GM19395 (cell line): ENCODE results near the gene CDKAL1.

Experiments used
- ATAC-seq: cut with Tn5 transposase; IDR thresholded peaks from one replicate; pipeline ENCODE4 v1.9.1; 2021; ENCODE audit warnings: mild to moderate bottlenecking, moderate library complexity; ENCODE audit not compliant: unreplicated experiment

CDKAL1 gene

DNA sequence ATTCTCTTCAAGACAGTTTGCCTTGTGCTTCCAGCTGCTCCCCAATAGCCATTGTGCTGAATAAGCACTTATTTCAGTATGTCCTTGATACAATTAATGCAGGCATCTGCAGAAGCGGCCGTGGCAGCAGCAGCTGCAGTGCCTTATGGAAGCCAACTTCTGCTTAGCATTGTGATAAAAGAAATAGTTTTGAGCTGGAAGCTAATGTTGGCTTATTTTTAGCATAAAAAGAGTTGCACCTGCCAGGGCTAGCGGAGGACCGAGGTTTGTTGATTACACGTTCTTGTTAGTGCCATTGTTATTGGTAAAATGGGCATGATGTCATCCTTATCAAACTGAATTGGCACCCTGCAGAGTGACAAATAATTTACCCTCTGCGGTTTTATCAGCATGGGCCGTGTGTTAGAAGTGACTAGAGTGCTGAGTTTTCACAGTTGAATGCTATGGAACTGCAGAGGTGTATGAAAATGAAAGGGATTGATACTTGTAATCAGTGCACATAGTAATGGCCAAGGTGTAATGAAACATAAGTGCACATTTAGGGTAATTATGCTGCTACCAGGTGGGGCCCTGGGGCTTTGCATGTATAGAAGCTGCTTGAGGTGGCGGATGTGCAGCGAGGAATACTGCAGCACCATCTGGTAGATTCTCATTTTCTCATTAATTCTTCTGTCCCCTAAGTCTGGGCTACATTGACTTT is 334.3 kb downstream of the CDKAL1 start:
- no peak for ATAC-seq

DNA sequence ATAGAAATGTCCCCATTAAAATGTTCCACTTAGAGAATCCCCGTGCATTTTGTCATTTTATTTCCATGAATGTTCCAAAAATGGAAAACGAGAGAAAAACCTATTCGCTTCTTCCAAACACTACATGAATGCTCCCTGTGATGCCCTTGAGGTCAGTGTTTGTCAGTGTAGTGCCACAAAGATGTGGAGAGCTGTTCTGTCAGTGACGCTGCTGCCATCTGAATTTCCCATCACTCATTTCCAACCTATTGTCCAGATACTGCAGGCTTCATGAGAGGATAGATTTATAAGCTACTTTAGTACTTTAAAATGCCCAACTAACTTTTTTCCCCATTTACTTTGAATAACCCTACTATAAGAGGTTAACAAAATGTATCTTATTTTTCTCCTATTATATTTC is 335.8 kb downstream of the CDKAL1 start:
- no peak for ATAC-seq

DNA sequence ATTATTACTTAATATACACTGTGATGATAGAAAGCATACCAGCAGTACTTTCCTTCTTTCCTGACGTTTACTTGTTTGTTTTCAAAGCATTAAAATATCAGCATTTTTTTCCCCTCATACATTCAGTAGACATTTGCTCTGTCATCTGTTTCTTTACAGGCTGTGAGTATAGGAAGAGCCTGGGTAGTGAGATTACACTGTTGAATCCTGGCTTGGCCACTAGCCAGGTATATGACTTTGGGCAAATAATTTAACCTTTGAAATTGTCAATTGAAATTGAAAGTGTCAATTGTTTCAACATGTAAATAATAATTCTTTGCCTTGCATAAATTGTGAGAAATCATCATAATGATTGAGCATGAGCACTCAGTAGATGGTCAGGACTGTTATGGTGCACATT is 336.2 kb downstream of the CDKAL1 start:
- no peak for ATAC-seq

DNA sequence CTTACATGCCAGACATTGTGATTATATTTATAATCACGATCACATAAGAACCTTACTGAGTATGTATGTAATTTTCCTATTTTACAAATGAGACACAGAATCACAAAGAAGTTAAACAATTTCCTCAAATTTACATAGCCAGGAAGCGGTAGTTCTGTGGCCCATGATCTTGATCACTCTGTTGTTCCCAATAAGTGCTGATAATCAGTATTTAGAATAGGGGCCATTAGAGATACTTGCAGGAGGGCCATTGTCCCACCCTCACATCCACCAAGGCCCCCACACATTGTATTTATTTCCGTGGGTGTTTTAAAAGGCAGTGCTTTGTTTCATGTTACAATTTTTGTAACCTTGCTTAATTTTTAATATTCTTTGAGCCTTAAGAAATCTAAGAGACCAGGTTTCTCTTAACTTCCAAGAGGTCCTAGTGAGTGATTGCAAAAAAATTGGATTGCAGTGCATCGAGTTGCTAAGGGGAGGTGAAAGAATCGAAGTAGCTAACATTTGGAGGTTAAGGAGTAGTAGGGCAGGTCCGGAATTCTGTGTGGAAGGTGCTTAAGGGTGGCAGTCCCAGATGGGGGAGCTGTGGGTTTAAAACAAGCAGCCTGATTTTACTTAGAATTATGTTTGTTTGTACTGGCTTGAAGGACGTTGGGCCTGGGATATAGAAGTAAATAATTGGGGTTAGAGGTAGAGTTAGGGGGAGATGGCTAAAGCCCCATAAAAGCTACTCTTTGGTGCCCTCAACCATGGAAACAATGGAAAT is 339.4 kb downstream of the CDKAL1 start:
- ATAC-seq = no peak

DNA sequence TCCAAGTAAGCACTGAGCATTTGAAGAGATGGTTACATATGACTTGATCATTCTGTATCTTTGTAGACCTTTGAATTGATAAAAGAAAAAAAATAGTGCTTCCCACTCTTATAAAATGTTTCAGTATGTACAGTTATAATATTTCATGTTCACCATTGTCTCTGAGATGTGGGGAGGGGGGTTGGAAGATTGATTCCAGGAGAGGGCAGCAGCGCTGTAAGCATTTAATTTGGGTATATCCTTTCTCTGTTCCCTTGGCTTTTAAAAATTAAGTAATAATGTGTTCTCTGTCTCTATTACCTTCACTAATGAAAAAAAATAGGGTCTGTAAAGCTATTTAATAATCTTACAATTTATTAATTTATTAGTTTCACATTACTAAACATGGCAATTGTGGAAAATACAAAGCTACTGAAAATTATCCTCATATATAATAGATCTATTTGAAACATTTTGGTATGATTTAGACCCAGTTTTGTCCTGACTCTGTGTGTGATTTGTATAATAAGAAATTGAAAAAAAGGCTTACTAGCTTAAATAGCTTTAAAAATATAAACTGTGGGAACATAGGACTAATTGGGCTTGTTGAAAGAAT is 341.2 kb downstream of the CDKAL1 start:
- no peak for ATAC-seq

DNA sequence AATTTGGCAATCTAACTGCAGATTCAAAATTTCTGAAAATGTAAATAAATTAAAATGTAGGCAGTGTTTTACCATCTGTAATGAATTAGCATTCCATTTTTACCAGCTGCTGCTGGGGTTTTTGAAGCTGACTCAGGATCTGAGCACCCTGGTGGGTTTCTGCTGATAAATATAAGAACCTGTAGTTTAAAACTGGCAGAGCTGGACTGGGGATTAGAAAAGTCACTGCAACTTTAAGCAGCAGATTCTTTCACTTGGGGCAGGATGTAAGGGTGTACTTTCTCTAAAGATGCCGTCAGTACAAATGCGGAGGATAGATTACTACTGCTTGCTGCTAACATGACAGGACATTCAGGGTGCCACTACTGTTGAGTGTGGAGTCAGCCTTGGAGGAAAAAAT is 341.8 kb downstream of the CDKAL1 start:
- ATAC-seq = no peak

DNA sequence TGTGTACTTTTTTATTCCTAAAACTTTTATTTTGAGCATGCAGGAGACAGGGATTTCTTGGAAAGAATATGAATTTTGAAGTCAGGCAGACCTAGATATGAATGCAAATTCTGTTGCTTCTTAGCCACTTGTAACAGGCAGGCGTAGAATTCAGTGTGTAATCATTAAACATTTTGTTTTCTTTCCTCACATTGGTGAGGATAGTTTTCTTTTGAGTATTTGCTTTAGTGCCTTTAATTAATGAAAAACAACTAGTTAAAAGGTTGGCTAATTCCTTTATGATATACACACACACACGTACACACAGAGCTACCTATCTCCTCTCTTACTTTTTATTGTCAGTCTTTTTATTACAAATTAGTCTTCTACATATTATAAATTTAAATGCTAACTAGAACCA is 342.3 kb downstream of the CDKAL1 start:
- ATAC-seq = no peak

DNA sequence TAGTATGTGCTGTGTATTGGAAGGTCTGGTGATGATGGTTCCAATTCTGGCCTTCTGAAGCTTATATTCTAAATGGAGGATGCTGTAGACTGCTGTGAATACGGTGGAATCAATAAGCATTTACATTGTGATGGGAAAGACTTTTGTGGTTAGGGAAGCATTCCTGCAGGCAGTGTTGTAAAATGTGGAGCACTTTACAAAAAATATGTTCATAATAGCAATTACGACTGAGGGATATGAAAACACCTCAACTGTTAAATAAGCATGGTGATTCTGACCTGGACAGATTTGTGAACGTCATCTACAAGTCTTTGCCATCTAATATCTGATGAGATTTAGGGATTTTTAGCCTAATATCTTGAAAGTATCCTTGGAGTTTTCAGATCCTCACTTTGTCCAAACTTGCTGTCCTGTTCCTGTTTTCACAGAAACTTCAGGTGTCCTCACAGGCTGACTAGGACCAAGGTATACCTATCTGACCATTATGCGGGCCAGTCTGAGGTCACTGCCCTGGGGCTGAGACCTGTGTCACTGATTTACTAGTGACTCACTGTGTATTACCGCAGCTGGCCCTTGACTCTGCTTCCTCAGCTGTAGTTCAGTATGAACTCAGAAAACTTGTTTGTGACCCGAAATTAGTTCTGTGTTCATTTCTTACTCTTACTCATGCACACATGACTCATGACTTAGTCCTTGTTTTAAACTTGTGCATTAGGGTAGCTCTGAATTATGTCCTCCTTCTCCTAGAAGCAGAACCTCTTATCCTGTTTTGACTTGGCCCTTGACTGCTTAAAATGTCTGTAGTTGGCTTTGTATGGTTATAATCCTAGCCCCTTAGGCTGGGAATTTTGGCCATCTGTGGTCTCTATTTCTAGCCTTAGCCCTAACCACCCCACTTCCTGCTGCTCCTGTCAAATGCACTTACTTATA is 343.0 kb downstream of the CDKAL1 start:
- ATAC-seq = peak; percentile 97

DNA sequence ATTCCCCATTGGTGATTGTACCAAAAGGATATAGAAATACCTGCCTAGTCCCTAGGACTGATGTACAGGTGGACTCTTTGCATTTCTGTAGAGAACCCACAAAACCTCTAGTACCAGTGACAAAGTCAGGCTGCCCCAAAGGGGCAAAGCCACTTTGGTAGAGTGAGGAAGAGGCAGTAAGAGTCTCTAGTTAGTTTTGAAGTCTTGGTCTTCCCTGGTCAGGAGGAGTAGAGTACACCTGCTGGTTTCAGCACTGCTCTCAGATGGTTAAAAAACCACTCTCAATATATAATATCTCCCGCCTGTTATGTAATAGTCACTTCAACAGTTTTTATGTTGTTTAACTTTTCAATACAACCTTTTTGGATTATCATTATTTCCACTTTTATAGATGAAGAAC is 344.9 kb downstream of the CDKAL1 start:
- ATAC-seq = no peak

DNA sequence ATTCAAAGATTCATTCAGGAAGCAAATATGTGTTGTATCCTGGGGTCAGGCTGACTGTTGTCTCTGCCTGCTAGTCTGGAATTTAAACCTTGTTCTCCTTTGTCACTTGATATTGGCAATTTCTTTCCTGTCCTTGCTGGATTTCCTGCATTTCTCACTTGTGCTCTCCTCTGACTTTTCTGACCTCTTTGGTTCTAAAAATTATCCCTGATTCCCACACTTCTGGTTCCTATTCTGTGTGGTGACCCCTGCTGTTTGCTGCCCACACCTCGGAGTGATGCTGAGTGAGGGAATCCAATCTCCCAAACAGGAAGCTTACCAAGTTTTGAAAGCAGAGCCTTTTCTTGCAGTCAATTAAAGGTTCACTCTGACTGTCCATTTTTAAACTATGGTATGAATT is 345.3 kb downstream of the CDKAL1 start:
- no peak for ATAC-seq

DNA sequence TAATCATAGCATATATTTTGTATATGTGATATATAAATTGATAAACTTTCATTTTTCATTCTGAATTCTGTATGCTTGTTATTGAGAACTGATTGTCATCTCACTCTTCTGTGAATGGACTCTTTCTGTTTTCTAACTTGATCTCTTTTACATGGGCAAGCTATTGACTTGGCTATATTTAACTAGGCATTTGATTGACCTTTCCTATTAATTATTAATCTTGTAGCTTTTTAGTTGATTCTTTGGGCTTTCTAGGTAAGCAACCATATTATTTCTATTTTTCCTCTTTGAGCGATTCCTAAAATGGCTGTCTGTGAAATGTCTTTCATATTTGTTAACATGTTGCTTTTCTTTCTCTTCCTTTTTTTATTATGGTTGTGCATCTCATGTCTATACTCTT is 347.1 kb downstream of the CDKAL1 start:
- ATAC-seq = no peak

DNA sequence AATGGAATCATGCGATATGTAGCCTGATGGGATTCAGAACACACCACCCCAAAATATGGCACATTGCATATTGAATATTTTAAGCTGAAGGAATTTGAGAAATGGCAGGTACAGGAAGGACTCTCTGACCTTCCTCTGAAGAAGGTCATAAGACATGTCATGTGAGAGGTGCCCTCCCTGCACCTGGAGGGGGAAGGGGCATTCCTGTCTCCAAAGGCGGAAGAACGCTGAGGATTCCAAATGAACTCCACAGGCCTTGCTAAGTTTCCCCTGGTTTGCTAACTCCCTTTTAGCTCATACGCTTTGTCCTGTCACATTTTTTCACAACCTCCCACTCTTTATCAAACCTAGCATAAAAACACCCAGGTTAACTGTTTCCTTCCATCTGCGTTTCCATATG is 347.8 kb downstream of the CDKAL1 start:
- ATAC-seq = no peak

DNA sequence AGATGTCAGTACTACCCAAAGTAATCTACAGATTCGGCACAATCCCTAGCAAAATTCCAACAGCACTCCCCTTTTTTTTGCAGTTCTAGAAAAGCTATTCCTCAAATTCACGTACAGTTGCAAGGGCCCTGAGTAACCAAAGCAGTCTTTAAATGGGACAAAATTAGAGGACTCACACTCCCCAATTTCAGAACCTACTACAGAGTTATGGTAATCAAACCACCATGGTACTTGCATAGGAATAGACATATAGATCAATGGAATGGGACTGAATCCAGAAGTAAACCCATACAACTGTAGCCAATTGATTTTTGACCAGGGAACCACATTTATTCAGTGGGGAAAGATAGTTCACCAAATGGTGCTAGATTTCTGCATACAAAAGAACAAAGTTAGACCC is 350.8 kb downstream of the CDKAL1 start:
- no peak for ATAC-seq

DNA sequence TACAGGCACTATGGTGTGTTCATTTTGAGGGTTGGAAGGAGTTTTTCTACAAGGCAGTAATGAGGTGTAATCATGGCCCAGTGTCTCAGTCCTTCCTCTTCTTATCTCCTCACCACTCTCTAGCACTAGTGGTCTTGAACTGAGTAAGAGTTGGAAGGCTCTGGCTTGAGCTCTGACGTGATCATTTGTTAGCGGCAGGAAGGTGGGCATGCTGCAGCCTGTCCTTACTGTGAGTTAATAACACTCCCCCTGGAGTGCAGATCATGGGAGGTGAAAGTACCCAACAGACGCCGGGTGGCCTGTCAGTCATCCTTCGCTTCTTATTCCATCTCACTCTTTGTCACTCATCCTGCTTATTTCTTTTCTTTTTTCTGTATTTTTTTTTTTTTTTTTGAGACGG is 356.9 kb downstream of the CDKAL1 start:
- no peak for ATAC-seq

DNA sequence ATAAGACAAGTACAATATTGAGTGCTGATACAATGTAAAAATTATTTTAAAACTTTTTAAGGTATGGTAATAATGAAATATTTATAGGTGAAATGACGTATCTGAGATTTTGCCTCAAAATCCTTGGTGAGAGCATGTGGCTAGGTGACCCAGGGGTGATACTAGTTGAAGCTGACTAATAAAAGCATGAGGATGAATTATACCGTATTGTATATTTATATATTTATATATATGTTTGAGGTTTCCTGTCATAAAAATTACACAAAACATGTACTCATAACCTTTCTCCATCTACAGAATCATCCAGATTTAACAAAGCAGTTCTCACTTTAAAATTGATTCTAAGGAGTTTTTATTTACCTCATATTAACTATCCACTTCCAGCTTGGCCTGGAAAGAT is 358.1 kb downstream of the CDKAL1 start:
- ATAC-seq = no peak

DNA sequence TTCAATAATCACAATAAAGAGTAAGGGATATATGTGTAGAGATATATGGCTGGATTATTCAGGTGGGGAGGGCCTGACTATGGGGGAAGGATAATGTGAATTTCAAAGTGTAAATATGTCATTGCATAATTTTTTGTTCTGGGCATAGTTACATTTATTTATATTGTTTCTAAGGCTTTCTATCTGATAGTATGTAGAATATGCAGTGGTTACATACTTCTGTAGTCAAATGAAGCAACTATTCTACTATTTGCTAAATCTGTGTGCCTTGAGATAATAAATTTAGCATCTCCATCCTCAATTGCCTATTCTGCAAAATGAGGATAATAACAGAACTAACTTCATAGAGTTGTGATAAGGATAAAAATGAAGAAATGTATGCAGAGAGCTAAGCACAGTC is 359.2 kb downstream of the CDKAL1 start:
- no peak for ATAC-seq

DNA sequence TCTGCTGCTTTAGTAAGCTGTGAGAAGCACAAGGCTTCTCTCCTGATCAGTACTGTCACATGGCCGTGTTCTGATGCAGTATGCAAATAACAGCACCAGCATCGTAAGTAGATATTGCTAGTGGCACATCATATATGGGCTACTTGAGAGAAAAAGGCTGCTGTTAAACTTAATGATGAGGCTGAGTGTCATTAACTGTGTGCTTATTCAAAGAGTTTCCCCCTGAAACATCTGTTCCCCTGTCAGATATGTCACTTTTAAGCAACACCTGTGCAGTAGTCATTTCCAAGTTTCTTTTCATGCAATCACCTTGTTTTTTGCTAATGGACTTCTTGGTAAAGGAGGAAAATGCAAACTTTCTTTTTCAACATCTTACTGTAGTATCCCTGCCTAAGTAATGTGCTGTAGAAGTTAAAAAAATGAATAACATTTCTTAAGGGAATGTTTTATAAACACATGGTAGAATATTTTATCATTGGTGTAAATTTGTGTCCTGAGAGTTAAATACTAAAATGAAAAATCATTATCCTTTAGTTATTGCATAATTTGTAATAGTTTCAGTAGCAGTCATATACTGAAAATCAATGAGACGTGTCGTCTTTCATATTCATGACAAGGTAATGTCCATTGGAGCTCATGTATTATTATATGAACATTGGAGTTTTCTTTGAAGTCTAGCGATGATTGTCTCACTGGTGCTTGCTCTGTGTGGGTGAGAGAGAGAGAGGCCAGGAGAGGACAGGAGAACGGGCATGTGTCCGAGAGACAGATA is 366.3 kb downstream of the CDKAL1 start:
- ATAC-seq = peak; percentile 91

DNA sequence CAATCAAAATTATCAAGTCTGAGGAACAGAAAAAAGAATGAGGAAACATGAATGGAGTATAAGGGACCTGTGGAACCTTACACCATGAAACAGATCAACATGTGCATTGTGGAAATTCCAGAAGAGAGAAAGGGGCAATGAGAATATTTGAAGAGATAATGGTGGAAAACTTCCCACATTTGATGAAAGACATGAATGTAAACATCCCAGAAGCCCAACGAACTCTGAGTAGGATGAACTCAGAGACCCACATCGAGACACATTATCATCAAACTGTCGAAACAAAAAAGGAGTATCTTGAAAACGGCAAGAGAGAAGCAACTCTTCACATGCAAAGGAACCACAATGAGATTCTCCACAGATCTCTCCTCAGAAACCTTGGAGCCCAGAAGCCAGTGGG is 371.1 kb downstream of the CDKAL1 start:
- no peak for ATAC-seq

DNA sequence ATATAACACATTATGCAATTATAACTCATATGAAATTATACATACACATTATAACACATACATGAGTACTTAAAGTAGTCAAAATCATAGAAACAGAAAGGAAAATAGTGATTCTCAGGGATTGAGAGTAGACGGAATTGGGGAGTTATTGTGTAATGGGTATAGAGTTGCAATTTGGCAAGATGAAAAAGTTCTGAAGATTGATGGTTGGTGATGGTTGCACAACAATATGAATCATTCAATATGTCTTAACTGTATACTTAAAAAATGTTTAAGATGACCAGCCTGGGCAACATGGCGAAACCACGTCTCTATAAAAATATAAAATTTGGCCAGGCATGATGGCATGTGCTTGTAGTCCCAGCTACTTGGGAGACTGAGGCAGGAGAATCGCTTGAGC is 372.7 kb downstream of the CDKAL1 start:
- ATAC-seq = no peak

DNA sequence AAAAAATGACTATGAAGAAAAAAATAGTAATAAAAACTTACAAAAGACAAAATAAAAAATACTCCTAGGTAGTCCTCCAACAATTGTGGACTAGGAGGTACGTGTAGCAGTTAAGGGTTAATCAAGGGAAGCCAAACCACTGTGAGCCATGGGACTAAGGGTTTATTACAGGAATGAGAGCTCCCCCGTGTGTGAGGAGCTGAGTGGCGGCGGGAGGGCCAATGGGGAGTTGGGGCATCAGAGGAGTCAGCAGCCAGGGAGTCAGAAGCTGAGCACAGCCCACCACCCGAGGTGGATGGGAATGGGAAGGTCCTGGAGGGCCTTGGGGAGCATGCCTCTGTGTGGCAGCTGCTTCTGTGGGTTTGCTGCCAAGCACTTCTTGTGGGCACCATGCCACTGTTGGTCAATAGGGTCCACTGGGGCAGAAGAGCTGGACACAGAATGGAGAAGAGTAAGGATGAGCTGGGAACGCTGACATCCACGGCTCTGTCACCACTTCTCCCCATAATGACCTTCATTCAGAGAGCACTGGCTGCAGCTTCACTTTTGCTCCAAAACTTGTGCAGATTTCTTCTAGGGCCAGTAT is 373.3 kb downstream of the CDKAL1 start:
- ATAC-seq = no peak
